Measurements from ENCODE around the gene PRSS36. TPM values are rescaled to one million over a fixed set of nuclear protein-coding genes. Genes with fewer than 3 reads are reported as not detected.
A peak's percentile ranks its signal among the peaks of the same experiment; 100 is the strongest.

Gene PRSS36
- total RNA-seq, 1 experiment from 2014 or later = 1.6 TPM

DNA sequence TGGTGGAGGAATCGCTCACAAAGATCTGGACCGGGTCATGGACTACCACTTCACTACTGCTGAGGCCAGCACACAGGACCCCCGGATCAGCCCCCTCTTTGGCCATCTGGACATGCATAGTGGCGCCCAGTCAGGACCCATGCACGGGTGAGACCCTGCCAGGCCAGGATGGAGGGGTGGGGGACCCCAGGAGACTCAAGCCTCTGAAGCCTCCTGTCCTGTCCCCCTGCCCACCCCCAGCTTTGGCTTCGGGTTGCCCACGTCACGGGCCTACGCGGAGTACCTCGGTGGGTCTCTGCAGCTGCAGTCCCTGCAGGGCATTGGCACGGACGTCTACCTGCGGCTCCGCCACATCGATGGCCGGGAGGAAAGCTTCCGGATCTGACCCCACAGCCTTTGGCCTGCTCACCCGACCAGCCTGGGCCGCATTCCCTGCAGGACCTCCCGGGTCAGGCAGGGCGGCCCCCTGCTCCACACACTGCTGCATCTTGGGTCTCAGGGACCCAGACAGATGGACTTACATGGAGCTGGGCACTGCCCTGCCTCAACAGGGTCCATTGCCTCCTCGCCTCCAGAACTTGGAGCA, 37.9 kb downstream of the PRSS36 start:
- BruUV-seq (replicated peaks) = TSS peak; percentile 23
- Mint-ChIP-seq H3K27ac (ENCODE audit: unreplicated experiment) (no peak overlapping the region), H3K36me3 (ENCODE audit: insufficient read depth, unreplicated experiment) (peaks cover 73% of the 10 kb centered on the region), H3K4me1 (ENCODE audit: low read depth, unreplicated experiment) (peaks cover 48% of the 10 kb centered on the region), H3K27me3 (ENCODE audit: unreplicated experiment) (no peaks in the 10 kb centered on the region), H3K9me3 (ENCODE audit: low read depth, unreplicated experiment) (no peaks in the 10 kb centered on the region), H3K4me3 (ENCODE audit: low read depth, unreplicated experiment) (no peak overlapping the region)
- CTCF ChIA-PET = interaction anchor here (0.6 kb wide), 1 partner anchor 1290 kb away, joined by 3 read pairs; no protein-coding TSS in a partner anchor
- intact Hi-C loops (cut with micrococcal nuclease; ENCODE audit: unreplicated experiment) = no loop called here
- no peak for DNase-seq
- TF ChIP-seq, protein P1, sequence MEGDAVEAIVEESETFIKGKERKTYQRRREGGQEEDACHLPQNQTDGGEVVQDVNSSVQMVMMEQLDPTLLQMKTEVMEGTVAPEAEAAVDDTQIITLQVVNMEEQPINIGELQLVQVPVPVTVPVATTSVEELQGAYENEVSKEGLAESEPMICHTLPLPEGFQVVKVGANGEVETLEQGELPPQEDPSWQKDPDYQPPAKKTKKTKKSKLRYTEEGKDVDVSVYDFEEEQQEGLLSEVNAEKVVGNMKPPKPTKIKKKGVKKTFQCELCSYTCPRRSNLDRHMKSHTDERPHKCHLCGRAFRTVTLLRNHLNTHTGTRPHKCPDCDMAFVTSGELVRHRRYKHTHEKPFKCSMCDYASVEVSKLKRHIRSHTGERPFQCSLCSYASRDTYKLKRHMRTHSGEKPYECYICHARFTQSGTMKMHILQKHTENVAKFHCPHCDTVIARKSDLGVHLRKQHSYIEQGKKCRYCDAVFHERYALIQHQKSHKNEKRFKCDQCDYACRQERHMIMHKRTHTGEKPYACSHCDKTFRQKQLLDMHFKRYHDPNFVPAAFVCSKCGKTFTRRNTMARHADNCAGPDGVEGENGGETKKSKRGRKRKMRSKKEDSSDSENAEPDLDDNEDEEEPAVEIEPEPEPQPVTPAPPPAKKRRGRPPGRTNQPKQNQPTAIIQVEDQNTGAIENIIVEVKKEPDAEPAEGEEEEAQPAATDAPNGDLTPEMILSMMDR (IDR thresholded peaks at IDR 0.05; ENCODE audit: unreplicated experiment) = no peak

DNA sequence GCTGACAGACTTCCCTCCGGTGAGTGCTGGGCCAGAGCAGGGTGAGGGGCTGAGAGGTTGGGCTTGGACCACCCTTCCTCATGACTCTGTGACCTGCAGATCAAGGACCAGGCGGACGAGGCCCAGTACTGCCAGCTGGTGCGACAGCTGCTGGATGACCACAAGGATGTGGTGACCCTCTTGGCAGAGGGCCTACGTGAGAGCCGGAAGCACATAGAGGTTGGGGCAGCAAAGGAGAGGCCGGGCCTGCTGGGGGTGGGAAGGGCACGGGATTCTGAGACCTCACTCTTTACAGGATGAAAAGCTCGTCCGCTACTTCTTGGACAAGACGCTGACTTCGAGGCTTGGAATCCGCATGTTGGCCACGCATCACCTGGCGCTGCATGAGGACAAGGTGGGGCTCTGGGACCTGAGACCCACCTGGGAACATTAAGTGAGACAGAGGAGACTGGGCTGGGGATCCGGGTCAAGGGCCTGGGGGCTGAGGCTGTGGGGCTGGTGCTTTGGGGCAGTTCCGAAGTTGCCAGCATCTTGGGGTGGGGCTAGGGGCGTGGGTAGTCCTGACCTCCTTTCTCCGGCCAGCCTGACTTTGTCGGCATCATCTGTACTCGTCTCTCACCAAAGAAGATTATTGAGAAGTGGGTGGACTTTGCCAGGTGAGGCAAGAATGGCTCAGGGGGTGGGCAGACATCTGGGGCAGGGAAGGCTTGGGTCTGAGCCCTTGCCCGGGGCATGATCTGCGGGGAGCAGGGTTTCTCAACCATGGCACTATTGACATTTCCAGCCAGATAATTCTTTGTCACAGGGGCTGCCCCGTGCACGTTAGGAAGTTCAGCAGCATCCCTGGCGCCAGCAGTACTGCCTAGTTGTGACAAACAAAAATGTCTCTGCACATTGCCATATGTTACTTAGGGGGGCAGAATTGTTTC, 39.5 kb downstream of the PRSS36 start:
- peaks cover 62% of the 10 kb centered on the region for H3K36me3 Mint-ChIP-seq (ENCODE audit: insufficient read depth, unreplicated experiment)
- H3K27me3 Mint-ChIP-seq (ENCODE audit: unreplicated experiment) = no peaks in the 10 kb centered on the region
- TF ChIP-seq, protein P1 (IDR thresholded peaks at IDR 0.05; ENCODE audit: unreplicated experiment) = no peak
- H3K4me1 Mint-ChIP-seq (ENCODE audit: low read depth, unreplicated experiment) = peaks cover 48% of the 10 kb centered on the region
- CTCF ChIA-PET = no interaction called here
- BruUV-seq (replicated peaks) = no TSS peak
- H3K27ac Mint-ChIP-seq (ENCODE audit: unreplicated experiment) = peak overlapping the region; percentile 74
- peak overlapping the region; percentile 64 for H3K4me3 Mint-ChIP-seq (ENCODE audit: low read depth, unreplicated experiment)
- no peaks in the 10 kb centered on the region for H3K9me3 Mint-ChIP-seq (ENCODE audit: low read depth, unreplicated experiment)
- intact Hi-C loops (cut with micrococcal nuclease; ENCODE audit: unreplicated experiment) = no loop called here
- DNase-seq = no peak

DNA sequence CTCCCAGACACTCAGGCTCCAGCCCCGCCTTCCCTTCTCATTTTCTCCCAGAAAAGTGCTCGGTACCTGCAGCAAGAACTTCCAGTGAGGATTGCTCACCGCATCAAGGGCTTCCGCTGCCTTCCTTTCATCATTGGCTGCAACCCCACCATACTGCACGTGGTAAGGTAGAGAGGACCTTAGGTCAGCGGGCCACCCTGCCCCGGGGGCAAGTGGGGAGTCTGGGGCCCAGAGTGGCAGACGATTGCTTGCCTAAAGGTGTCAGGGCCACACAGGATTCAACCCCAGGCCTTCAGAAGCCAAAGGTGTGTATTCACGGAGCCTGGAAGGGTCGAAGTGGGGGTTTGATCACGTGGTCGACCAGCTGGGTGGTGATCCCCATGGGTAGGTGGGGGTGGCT, 40.2 kb downstream of the PRSS36 start:
- no peak for DNase-seq
- Mint-ChIP-seq H3K4me3 (ENCODE audit: low read depth, unreplicated experiment) (peak overlapping the region; percentile 64), H3K36me3 (ENCODE audit: insufficient read depth, unreplicated experiment) (peaks cover 55% of the 10 kb centered on the region), H3K9me3 (ENCODE audit: low read depth, unreplicated experiment) (no peaks in the 10 kb centered on the region), H3K27me3 (ENCODE audit: unreplicated experiment) (no peaks in the 10 kb centered on the region), H3K27ac (ENCODE audit: unreplicated experiment) (peak overlapping the region; percentile 74), H3K4me1 (ENCODE audit: low read depth, unreplicated experiment) (peaks cover 42% of the 10 kb centered on the region)
- TF ChIP-seq, protein P1 (IDR thresholded peaks at IDR 0.05; ENCODE audit: unreplicated experiment) = no peak
- intact Hi-C loops (cut with micrococcal nuclease; ENCODE audit: unreplicated experiment) = loop anchor here (5.0 kb wide), 1 partner anchor 38 kb away; no protein-coding TSS in a partner anchor
- CTCF ChIA-PET = no interaction called here
- BruUV-seq (replicated peaks) = no TSS peak

DNA sequence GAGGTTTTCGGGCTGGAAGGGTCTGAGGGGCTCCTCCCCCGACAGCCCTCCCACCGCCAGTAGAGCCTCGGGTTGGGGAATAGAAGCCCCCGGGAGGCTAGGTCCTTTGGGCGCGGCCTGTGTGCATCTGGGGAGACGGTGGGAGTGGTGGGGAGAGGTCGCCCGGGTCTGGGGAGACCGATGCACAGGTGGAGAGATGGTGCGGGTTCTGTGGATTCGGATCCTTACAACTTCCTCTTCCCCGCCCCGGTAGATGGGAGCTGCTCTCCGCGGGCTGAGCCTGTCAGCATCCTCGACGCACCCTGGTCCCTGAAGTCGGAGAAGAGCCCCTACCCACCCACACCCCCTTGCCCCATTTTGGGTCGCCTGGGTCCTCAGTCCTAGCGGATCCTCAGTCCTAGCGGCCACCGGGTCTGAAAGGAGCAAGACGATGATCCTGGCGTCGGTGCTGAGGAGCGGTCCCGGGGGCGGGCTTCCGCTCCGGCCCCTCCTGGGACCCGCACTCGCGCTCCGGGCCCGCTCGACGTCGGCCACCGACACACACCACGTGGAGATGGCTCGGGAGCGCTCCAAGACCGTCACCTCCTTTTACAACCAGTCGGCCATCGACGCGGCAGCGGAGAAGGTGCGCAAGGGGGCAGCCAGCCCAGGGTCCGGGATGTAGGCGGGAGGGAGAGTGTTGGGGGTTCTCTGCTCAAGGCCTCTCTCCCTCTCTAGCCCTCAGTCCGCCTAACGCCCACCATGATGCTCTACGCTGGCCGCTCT, 40.9 kb downstream of the PRSS36 start:
- Mint-ChIP-seq H3K9me3 (ENCODE audit: low read depth, unreplicated experiment) (no peaks in the 10 kb centered on the region), H3K27ac (ENCODE audit: unreplicated experiment) (peak overlapping the region; percentile 74), H3K36me3 (ENCODE audit: insufficient read depth, unreplicated experiment) (peaks cover 49% of the 10 kb centered on the region), H3K27me3 (ENCODE audit: unreplicated experiment) (no peaks in the 10 kb centered on the region), H3K4me3 (ENCODE audit: low read depth, unreplicated experiment) (peak overlapping the region; percentile 64), H3K4me1 (ENCODE audit: low read depth, unreplicated experiment) (peaks cover 38% of the 10 kb centered on the region)
- TF ChIP-seq, protein P1 (IDR thresholded peaks at IDR 0.05; ENCODE audit: unreplicated experiment) = no peak
- intact Hi-C loops (cut with micrococcal nuclease; ENCODE audit: unreplicated experiment) = loop anchor here (5.0 kb wide), 1 partner anchor 38 kb away; no protein-coding TSS in a partner anchor
- no peak for DNase-seq
- CTCF ChIA-PET = no interaction called here
- TSS peak; percentile 46 for BruUV-seq (replicated peaks)
